Measurements from ENCODE around the gene RALY. TPM values are rescaled to one million over a fixed set of nuclear protein-coding genes. Genes with fewer than 3 reads are reported as not detected.
A peak's percentile ranks its signal among the peaks of the same experiment; 100 is the strongest.

RALY gene
- total RNA-seq, 1 donor from 2014 or later: 71.0 TPM

DNA sequence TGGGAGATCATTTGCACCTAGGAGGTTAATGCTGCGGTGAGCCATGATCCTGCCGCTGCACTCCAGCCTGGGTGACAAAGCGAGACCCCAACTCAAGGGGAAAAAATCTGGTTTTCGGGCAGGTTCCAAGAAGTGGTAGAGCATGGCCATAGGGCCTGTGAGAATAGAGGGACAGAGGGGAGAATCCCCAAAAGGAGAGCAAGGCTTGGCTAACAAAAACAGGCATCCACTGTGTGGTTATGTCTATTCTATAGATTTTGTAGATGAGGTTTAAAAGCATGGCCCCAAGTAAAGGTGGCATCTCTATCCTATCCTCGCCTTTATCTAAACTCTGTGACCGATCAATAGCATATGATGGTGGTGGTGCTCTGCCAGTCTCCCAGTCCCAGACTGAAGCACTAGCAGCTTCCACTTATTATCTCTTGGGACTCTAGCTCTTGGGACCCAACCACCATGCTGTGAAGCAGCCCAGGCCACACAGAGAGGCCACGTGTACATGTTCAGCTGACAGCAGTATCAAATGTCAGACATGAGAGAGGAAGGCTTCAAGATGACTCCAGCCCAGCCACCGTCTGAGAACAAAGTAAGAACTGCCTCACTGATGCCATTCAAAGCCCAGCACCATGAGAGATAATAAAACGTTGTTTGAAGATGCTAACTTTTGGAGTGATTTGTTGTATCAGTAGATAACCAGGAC lies 90.7 kb downstream of the RALY start:
- DNase-seq: no peak

DNA sequence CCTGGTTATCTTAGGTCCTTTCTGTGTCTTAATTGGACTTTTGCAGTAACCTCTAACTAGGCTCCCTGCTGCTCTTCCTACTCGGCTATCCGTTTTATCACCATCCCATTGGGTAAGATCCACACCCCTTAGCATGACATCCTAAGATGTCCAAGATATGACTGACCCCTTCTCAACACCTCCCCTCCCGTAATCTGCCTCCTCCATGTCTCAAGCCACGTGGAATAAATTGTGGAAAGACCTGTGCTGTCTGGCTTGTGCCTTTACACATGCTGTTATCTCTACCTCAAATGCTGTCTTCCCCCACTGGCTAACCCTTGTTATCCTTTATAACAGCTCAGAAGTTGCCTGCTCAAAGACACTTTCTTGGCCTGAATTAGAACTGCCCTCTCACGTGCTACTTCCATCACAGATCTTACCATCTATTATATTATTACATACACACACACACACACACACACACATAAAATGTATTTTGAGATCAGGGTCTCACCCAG lies 91.9 kb downstream of the RALY start:
- no peak for DNase-seq

DNA sequence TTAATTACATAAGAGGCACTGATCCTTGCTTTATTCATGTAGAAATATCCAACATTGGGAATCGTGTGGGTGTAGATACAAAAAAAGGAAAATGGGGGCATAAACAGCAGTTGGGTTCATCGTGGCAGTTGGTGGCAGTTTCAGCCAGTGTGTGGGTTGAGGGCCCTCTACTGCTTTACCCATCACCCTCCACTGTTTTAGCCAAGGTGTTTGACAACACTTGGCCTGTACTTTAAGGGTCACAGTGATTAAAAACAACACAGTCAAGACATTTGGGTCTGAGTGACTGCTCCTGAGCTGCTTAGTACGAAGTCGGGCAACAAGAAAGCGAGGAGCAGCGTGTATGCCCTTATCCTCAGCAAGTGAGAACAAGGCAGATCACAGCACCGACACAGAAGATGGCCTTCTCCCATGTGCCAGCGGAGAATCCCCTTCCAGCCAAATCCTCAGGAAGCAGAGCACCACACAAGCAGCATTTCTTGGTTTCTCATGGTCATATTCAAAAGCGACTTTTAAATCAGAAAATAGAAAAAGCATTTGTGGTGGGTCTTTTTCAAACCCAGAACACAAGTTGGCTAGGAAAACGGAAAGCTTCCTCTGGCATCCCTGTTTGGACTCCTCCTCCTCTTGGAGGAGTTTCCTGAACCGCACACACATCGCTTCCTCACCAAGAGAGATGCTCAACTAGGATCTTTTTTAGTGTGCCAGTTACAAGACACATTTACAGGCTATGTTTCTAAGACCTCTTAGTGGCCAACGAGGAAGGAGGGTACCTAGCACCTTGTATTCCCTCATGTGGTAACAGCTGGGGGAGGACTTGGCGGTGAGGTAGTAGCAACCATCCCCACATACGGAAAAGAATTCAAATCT lies 94.8 kb downstream of the RALY start:
- DNase-seq: no peak

DNA sequence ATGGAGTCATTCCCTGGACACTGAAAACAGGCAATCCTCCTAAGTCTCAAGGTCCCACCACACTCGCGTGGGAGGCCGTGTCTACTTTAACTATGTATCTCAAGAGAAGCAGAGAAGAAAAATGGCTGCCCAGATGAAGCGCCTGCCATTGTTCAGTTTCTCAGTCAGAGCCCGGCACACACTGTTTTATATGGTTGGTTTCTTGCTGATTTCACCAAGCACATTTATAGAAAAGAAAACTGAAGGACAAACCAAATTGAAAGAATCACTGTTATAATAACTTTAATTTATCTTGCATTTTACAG lies 95.4 kb downstream of the RALY start:
- DNase-seq: no peak

DNA sequence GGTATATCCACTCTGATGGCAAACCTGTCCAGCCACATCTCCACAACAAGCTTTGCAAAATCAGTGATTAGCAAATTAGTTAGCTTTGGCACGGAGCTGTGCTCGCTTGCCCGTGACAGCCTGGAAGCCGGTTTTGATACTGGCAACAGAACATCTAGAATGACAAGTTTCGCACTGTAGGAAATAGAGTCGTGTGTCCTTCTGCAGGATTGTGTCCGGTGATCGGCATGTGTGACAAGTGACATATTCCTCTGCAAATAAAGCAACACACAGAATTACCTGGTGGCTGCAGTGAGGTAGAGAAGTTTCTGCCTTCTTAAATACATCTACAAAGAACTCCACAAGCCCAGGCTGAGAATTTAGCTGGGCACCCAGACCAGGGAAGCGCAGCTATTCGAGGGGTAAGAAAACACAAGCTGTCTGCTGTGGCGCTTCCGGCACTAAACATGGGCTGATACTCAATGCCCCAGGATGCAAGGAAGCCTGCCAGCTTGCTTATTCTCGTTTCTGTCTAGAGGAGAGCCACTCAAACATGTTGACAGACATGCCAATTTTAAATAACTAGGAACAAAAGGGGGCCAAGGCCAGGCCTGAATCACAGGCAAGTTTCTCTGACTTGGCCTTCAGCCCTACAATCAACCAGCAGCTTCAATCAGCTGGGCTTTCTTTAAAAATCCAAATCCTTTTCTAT lies 96.1 kb downstream of the RALY start:
- DNase-seq: no peak

DNA sequence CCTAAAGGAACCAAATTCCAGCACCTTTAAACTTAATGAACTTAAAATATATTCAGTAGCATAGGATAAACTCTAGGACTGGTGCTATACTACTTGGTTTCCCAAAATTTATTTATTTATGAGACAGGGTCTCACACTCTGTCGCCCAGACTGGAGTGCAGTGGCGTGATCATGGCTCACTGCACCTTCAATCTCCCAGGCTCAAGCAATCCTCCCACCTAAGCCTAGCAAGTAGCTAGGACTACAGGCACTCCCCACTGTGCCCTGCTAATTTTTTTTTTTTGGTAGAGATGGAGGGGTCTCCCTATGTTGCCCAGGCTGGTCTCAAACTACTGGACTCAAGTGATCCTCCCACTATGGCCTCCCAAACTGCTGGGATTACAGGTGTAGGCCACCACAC lies 96.9 kb downstream of the RALY start:
- DNase-seq: no peak

DNA sequence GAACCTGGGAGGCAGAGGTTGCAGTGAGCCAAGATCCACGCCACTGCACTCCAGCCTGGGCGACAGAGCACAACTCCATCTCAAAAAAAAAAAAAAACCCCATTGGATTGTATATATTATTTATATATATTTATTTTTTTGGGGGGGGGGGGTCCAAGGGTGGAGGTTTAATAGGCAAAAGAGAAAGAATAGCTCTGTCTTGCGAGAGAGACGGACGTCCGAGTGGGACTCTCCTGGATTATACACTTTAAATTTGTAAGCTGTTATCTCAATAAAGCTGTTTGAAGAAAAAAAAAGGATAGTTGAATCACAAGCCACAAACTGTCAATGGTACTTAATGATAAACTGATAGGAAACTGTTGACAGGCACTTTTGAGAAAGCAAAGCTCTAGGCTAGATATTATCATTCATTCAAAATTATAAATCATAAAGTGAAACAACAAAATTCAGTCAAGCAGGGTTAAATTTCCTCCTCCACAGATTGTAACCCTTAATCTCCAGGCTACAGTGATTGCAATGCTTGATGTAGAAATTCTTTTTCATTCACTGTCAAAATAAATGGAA lies 98.0 kb downstream of the RALY start:
- DNase-seq: no peak

- no peak for DNase-seq
Measured at GRCh38 chr20:34093895-34094294, 100.2 kb downstream of the RALY start.

- no peak for DNase-seq
Measured at GRCh38 chr20:34095825-34096224, 102.1 kb downstream of the RALY start.

DNA sequence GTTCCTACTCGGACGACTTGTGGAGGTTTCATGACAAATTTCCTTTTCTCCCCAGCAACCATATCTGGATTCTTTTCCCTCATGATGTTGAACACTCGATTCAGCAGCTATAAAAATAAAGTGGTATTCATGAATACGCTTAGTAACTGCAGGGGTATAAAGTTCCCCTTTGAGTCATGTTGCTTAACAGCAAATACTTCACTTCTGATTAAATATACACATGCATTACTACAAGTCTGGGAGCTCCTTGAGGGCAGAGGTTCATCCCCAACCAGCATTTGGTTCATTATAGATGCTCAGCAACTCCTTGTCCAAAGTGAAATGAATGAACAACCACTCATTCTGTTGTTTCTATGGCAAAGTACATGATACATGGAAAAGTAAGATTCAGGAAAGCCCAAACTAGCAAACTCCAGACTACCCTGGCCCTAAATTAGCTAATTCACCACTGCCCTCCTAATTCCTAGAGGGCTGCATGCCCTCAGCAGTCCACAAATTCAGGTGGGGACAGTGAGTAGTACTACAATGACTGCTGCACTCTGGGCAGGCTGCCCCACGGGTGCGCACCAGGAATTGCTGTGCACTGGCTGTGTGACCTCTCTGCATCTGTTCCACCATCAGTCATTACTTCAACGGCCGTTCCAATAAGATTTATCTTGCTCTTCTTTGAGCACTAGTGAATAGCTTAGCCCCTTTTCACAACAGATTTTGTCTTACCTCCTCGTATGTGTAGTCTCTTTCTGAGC lies 103.2 kb downstream of the RALY start:
- DNase-seq: no peak

DNA sequence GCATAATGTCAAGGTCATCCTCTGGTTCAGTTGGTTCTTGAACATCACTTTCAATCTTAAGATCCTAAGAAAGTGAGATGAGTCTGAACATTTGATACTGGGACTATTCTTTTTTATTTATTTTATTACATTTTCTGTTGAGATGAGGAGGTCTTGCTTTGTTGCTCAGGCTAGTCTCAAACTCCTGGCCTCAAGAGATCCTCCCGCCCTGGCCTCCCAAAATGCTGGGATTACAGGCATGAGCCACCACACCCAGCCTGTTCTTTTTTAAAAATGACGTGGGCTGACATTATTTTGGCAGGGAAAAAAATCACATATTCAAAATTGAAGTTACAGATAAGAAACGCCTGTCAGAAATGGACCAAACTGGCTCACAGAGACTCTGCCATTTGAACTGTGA lies 104.9 kb downstream of the RALY start:
- no peak for DNase-seq

GRCh38 chr20:34099675-34100074 lies 106.0 kb downstream of the RALY start:
- DNase-seq: no peak

GRCh38 chr20:34100576-34100975 lies 106.9 kb downstream of the RALY start:
- no peak for DNase-seq

DNA sequence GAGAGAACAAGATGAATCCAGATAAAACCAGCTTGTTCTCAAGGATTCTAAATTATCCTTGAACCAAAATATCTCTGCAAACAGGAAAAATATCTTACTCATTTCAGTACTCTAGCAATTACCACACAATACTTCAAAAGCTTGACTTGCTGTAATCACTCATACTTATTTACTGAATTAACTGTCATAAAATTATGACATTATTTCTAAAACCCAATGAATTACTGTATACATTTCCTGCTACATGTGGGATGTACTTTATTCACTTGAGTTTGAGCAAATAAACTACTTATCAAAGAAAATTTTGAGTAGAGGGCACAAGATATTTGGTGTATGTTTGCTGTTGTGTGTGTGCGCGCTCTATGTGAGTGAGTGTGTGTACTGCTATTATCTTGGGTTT lies 108.6 kb downstream of the RALY start:
- DNase-seq: no peak

- no peak for DNase-seq
Measured at GRCh38 chr20:34104059-34104458, 110.3 kb downstream of the RALY start.

DNA sequence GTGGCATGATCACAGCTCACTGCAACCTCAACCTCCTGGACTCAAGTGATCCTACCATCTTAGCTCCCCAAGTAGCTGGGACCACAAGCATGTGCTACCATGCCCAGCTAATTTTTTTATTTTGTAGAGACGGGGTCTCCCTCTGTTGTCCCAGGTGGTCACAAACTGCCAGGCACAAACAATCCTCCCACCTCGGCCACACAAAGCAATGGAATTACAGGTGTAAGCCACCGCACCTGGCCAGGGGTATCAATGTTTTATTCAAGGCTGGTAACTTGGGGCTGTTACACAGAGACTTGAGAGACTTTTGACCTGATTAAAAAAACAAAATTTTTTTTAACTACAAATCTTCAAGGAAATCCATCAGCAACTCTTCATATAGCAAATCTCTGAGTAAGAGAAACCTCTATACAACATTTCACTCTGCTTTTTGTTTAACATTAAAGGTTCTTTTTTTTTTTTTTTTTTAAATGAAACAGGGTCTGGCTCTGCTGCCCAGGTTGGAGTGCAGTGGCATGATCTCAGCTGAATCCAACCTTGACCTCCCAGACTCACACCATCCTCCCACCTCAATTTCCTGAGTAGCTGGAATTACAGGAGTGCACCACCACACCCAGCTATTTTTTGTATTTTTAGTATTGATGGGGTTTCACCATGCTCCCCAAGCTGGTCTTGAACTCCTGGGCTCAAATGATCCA lies 112.4 kb downstream of the RALY start:
- DNase-seq: no peak

DNA sequence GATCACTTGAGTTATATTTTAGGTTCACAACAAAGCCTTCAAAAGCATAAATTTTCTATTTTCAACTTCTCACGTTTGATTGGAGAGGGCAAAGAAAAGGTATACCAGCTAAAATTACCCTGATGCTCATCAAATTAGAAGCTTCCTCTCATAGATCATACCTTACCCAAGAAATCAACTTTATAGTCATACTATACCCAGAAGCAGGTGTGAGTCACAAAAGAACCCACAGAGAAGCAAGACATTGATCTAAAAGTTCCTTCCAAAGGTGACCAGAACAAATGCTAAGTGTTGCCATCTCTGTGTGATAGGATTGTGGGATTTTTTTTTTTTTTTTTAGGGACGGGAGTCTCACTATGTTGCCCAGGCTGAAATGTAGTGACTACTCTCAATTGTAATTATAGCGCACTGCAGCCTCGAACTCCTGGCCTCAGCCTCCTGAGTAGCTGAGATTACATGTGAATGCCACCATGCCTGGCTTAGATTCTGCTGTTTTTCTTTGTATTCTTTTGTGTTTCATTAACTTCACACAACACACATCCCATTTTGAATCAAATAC lies 115.0 kb downstream of the RALY start:
- no peak for DNase-seq

DNA sequence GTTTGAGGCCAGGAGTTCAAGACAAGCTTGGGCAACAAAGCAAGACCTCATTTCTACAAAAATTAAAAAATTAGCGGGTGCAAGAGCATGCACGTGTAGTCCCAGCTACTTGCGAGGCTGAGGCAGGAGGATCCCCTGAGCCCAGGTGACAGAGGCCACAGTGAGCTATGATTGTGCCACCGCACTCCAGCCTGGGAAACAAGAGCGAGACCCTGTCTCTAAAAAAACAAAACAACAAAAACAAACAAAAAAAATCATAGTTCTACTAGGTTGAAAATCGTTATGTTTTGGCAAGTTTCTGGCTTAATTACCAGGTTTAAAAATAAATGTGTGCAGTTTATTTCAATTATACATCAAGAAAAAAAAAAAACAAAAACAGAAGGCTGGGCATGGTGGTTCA lies 115.7 kb downstream of the RALY start:
- no peak for DNase-seq

DNA sequence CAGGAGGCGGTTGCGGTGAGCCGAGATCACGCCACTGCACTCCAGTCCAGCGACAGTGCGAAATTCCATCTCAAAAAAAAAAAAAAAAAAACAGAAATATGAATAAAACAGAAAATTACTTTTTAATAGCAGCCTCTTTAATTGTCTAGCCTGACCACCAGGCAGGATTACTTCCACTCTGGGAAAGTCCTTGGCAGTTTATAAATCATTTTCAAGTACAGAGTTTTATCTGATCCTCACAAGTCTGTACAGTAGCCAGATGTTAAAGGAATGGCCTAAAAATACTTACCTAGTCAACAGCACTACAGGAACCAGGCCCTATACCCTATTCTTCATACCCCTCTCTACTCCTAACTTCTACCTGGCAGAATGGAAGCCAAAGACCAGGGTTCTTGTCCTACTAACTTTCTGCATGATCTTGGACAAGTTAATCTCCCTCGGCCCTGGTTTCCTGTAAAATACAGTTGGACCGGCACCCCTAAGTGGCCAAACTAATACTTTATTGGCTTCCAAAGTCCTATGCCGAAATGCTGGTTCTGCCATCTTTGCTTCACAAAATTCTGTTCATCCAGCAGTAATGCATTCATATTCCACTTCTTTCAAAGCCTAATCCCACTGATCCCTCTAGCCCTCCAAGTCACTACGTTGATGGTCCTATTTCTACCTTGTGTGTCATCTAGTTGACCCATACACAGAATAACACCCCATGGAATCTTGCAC lies 116.5 kb downstream of the RALY start:
- DNase-seq: no peak

GRCh38 chr20:34110745-34111641 lies 117.3 kb downstream of the RALY start:
- peak; percentile 68 for DNase-seq

All from dermis blood vessel endothelial cell (primary cell).